Colon (tissue), 2 donors: Measurements from ENCODE around the gene SIX5.
"Not testable (repeated sequence)": the region's sequence is repeated elsewhere in the genome, so short reads cannot be mapped to it uniquely, and the experiment has no call there.

Experiments
- FAIRE-seq: peaks from 2 replicates; lab custom pipeline; 2012; peaks lifted over from hg19 to GRCh38; lab: Jason Lieb, UNC
- donor health status: control.
- donor health status: control.

Gene SIX5

DNA sequence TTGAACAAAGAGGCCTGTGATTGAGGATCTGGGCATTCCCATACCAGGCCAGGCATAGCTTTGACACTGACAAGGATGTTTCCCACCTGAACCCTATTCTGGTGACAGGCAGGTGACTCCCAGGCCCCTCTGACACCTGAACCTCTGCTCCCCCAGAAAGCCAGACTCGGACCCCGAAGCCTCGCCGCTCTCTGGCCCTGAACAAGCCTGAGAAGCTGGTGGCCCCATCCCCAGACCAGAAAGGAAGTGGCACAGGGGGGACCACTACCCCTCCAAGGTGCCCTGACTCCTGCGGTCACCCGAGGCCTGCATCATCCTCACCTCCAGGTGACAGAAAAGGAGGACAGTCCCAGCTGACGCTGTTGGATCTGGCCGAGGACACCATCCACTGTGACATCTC is 14.7 kb downstream of the SIX5 start:
- FAIRE-seq, result no peak

- FAIRE-seq, result no peak
These were observed 15.5 kb downstream of the SIX5 start for GRCh38 chr19:45753548-45753947.

- FAIRE-seq, result no peak
These were observed 16.4 kb downstream of the SIX5 start for GRCh38 chr19:45752639-45753038.

DNA sequence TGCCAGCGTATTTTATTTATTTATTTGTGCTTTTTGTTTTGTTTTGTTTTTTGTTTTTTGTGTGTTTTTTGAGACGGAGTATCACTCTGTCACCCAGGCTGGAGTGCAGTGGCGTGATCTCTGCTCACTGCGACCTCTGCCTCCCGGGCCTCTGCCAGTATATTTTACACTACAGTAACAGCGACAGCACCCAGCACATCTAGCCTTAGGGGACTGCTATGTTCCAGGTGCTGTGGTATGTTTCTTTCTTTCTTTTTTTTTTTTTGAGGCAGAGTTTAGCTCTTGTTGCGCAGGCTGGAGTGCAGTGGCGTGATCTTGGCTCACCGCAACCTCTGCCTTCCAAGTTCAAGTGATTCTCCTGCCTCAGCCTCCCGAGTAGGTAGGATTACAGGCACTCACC is 17.6 kb downstream of the SIX5 start:
- not testable (repeated sequence) for FAIRE-seq

GRCh38 chr19:45747513-45747912 is 21.5 kb downstream of the SIX5 start:
- FAIRE-seq, result no peak

DNA sequence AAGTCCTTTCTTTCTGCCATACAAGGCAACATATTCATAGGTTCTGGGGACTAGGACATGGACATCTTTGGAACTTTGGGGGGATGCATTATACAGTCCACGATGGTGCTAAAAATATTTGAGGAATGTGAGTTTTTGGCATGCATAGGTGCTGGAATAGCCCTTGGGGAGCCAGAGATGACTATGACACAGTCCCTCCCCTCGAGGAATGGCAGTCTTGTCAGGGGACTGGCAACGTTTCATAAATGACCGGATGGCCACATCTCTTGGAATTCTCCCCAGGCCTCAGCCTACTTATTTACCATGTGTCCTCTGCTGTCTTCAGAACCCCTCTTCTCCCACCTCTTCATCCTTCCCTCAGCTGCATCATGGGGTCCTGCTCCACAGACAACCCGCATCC is 22.2 kb downstream of the SIX5 start:
- FAIRE-seq, result no peak

GRCh38 chr19:45745606-45746005 is 23.4 kb downstream of the SIX5 start:
- FAIRE-seq, result no peak

DNA sequence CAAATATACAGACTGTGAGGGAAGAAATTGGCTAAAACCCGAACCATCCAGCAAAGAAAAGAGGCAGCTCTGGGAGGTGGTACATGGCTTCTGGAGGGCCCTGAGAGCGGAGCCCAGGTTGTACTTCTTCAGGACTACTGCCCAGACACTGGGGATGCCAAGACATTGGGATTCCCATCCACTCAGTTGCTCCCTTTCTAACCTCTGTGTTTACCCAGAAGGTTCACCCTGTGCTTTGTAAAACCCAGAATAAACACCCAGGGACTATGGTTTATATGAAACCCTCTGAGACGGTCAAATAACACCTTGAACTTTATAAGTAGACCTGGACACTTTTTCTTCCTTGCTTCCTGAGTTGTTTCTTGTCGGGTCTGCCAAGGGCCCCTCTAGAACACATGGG is 26.1 kb downstream of the SIX5 start:
- no peak for FAIRE-seq

- FAIRE-seq, result no peak
These were observed 29.3 kb downstream of the SIX5 start for GRCh38 chr19:45739498-45740439.

GRCh38 chr19:45733160-45733810 is 35.8 kb downstream of the SIX5 start, which contains the start of gene MEIOSIN:
Gene MEIOSIN, plus strand, starts transcription at chr19:45733439. Its CDS starts 1,938 bp downstream, at chr19:45735377.
- FAIRE-seq, result no peak

GRCh38 chr19:45730368-45731288 is 38.4 kb downstream of the SIX5 start, which contains the start of gene FBXO46:
Gene FBXO46, minus strand, starts transcription at chr19:45730896. Its CDS starts 17,401 bp downstream, at chr19:45713495.
- peak; percentile 47 for FAIRE-seq

DNA sequence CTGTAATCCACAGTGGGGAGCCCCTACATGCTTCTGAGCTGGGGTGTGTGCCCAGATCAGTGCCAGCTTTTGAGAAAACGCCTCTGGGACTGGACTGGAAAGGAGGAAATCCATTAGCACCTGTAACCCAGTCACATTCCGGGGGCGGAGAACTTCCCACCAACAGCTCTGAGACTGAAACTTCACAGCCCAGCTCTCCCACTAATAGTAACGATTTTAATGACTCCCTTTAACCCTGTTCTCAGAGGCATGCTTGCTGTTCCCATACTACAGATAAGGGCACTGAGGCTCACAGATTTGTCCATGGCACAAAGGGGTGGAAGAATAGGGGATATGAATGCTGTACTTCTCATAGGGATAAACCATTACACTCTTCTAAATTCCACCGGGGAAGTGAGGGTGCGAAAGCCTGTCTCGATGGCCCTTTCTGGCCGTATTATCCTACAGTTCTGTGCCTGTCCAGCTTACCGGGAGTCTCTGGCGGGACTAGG is 39.2 kb downstream of the SIX5 start:
- no peak for FAIRE-seq

- FAIRE-seq, result not testable (repeated sequence)
These were observed 40.4 kb downstream of the SIX5 start for GRCh38 chr19:45728683-45729082.

DNA sequence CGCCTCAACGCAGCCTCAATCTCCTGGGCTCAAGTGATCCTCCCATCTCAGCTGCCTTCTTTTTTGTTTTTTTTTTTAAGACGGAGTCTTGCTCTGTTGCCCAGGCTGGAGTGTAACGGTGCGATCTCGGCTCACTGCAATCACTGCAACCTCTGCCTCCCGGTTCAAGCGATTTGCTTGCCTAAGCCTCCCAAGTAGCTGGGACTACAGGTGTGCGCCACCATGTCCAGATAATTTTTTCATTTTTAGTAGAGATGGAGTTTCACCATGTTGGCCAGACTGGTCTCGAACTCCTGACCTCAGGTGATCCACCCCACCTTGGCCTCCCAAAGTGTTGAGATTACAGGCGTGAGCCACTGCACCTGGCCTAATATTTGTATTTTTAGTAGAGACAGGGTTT is 49.0 kb downstream of the SIX5 start:
- not testable (repeated sequence) for FAIRE-seq

GRCh38 chr19:45717983-45718650 is 50.9 kb downstream of the SIX5 start:
- FAIRE-seq, result no peak

GRCh38 chr19:45717131-45717982 is 51.7 kb downstream of the SIX5 start:
- FAIRE-seq, result peak; percentile 91

DNA sequence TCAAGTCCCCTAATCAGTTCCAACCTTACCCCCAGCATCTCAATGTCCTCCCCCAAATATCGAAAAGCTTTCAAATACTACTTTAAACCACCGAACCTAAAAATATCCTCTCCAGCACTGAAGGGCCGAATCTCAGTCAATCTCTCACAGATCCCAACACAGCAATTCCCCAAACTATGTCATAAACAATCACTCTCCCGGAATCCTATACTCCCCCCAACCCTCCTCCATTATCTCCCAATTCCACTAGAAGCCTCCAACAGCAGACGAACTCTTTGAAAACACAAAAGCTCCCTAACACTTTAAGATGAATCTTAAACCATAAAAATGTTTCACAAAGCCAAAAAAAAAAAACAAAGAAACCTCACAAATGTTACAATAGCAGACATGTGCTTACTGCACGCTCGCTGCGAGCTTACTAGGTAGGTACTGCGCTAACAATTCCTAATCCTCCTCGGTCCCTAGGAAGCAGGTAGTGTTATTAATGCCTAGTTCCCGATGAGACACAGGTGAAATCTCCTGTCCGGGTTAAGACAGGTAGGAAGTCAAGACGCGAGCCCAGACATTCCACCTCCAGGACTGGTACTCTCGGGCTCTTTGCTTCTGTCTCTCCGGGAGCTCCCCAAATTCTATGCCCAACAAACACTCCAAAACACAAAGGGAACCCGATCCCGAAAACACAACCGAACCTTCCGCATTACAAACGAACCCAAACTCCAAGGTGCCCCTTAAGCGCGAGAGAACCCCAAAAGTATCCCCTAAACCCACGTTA is 52.5 kb downstream of the SIX5 start:
- FAIRE-seq, result no peak

DNA sequence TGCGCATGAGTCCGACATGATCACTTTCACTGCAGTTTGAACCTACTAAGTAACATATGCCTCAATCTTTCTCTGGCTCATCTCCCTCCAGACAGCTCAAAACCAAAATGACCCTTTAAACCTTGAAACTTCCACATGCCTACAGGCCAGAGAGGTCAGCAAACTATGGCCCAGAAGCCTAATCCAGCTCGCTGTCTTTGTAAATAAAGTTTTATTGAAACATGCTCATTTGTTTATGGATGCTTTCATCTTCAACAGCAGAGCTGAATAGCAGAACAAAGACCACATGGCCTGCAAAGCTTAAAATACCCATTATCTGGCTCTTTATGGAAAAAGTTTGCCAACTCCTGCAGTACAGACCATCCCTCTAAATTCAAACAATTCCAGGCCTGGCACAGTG is 53.9 kb downstream of the SIX5 start:
- no peak for FAIRE-seq
